Upper lobe of left lung (tissue), 4 donors: ENCODE data around the gene AVP.

Experiments
- EP300 ChIP-seq, 4 donors: sonication (generic); formaldehyde crosslinking; IDR thresholded peaks; one replicate each; pipeline ENCODE4 v1.5.1; 2017; ENCODE audit warnings: antibody characterized with exemption in 4 of 4, control low read depth in 2 of 4
- POLR2A ChIP-seq, 4 donors: fragments of 450-650 bp; IDR thresholded peaks; one replicate each; pipeline ENCODE4 v1.5.1; 2016 to 2017; ENCODE audit warnings: antibody characterized with exemption in 4 of 4, mild to moderate bottlenecking in 2 of 4
- POLR2AphosphoS5 ChIP-seq, 2 donors: sonication (generic); formaldehyde crosslinking; IDR thresholded peaks; one replicate each; pipeline ENCODE4 v1.5.1; 2017; ENCODE audit warnings: antibody characterized with exemption in 2 of 2
- TF ChIP-seq, protein P1 (sequence below), 6 experiments: fragments of 450-650 bp in 4 of 6; fragments of 200-600 bp in 2 of 6; sonication (generic) in 2 of 6; IDR thresholded peaks; one replicate each; pipeline ENCODE4 v1.5.1; 2016 to 2019; ENCODE audit warnings: antibody characterized with exemption in 6 of 6

DNA sequence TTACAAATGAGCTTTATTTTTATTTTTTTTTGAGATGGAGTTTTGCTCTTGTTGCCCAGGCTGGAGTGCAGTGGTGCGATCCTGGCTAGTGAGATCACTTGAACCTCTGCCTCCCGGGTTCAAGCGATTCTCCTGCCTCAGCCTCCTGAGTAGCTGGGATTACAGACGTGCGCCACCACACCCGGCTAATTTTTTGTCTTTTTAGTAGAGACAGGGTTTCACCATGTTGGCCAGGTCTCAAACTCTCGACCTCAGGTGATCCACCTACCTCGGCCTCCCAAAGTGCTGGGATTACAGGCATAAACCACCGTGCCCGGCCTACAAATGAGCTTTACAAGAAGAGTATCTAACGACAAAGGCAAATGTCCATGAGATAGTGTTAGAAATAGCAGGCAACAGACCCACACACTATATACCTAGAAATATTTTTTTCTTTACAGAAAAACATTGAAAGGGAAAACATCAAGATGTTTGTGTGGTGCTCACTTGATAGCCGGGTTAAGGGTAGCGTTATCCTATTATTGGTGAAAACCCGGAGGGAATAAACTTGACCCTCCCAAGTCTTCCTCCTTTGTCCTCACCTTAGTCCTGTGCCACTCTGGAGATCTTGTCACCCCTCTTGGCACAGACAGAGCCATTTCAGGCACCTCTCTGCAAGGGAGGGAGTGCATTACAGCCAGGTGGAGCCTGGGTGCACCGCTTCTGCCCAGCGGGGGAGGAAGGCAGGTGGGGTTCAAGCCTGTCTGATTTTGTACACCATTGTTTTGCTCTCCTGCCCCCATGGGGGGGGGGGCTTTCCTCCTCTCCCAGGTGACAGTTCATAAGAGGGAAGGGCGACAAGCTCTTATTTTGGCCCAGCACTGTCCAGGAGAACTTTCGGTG, 21.0 kb upstream of the AVP start:
- TF ChIP-seq, protein P1, sequence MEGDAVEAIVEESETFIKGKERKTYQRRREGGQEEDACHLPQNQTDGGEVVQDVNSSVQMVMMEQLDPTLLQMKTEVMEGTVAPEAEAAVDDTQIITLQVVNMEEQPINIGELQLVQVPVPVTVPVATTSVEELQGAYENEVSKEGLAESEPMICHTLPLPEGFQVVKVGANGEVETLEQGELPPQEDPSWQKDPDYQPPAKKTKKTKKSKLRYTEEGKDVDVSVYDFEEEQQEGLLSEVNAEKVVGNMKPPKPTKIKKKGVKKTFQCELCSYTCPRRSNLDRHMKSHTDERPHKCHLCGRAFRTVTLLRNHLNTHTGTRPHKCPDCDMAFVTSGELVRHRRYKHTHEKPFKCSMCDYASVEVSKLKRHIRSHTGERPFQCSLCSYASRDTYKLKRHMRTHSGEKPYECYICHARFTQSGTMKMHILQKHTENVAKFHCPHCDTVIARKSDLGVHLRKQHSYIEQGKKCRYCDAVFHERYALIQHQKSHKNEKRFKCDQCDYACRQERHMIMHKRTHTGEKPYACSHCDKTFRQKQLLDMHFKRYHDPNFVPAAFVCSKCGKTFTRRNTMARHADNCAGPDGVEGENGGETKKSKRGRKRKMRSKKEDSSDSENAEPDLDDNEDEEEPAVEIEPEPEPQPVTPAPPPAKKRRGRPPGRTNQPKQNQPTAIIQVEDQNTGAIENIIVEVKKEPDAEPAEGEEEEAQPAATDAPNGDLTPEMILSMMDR (IDR thresholded peaks at IDR 0.05), result no peak
- TF ChIP-seq POLR2A (IDR thresholded peaks at IDR 0.05) (no peak), EP300 (IDR thresholded peaks at IDR 0.05) (no peak), POLR2AphosphoS5 (IDR thresholded peaks at IDR 0.05) (no peak)
